Measurements from ENCODE around the gene ANKRD10. TPM values are rescaled to one million over a fixed set of nuclear protein-coding genes. Genes with fewer than 3 reads are reported as not detected.
A peak's percentile ranks its signal among the peaks of the same experiment; 100 is the strongest.

ANKRD10 gene
- total RNA-seq, 1 donor from 2014 or later, result 132 TPM

- no peak overlapping the region for H3K9ac ChIP-seq (ENCODE audit: low read depth in 1 of 3, low read length in 3 of 3)
- no peak overlapping the region for H3K27ac ChIP-seq (ENCODE audit: low read depth, low read length)
- H3K9me3 ChIP-seq (ENCODE audit: control insufficient read depth in 3 of 3, low read length in 3 of 3), result no peaks in the 10 kb centered on the region
- H3K27me3 ChIP-seq (ENCODE audit: control insufficient read depth in 3 of 3, insufficient read depth in 3 of 3, low read length in 3 of 3), result no peaks in the 10 kb centered on the region
- no peak overlapping the region for H3K4me3 ChIP-seq (ENCODE audit: low read length in 3 of 3)
- H3K36me3 ChIP-seq (ENCODE audit: control insufficient read depth in 3 of 3, insufficient read depth in 3 of 3, low read length in 3 of 3), result no peaks in the 10 kb centered on the region
- H3K4me1 ChIP-seq (ENCODE audit: control insufficient read depth in 3 of 3, insufficient read depth in 3 of 3, low read length in 3 of 3), result peaks cover 5 to 9% (median 9%) of the 10 kb centered on the region in 3 donors
Observed at GRCh38 chr13:110945928-110946570, 31.2 kb upstream of the ANKRD10 start.

- no peak overlapping the region for H3K27ac ChIP-seq (ENCODE audit: low read depth, low read length)
Observed at GRCh38 chr13:110944968-110945927, 30.4 kb upstream of the ANKRD10 start.

GRCh38 chr13:110944121-110944967 lies 29.5 kb upstream of the ANKRD10 start:
- H3K9me3 ChIP-seq (ENCODE audit: control insufficient read depth in 3 of 3, low read length in 3 of 3), result no peaks in the 10 kb centered on the region
- no peaks in the 10 kb centered on the region for H3K36me3 ChIP-seq (ENCODE audit: control insufficient read depth in 3 of 3, insufficient read depth in 3 of 3, low read length in 3 of 3)
- H3K27me3 ChIP-seq (ENCODE audit: control insufficient read depth in 3 of 3, insufficient read depth in 3 of 3, low read length in 3 of 3), result no peaks in the 10 kb centered on the region
- peaks cover 5 to 9% (median 9%) of the 10 kb centered on the region in 3 donors for H3K4me1 ChIP-seq (ENCODE audit: control insufficient read depth in 3 of 3, insufficient read depth in 3 of 3, low read length in 3 of 3)
- peak overlapping the region in 1 of 3 donors; percentile 9 for H3K9ac ChIP-seq (ENCODE audit: low read depth in 1 of 3, low read length in 3 of 3)
- H3K27ac ChIP-seq (ENCODE audit: low read depth, low read length), result peak overlapping the region; percentile 36
- no peak overlapping the region for H3K4me3 ChIP-seq (ENCODE audit: low read length in 3 of 3)

More at GRCh38 chr13:110944968-110945927, 30.4 kb upstream of the ANKRD10 start:
- H3K4me3 ChIP-seq (ENCODE audit: low read length in 3 of 3), result no peak overlapping the region
- H3K36me3 ChIP-seq (ENCODE audit: control insufficient read depth in 3 of 3, insufficient read depth in 3 of 3, low read length in 3 of 3), result no peaks in the 10 kb centered on the region
- no peaks in the 10 kb centered on the region for H3K27me3 ChIP-seq (ENCODE audit: control insufficient read depth in 3 of 3, insufficient read depth in 3 of 3, low read length in 3 of 3)
- H3K9ac ChIP-seq (ENCODE audit: low read depth in 1 of 3, low read length in 3 of 3), result peak overlapping the region in 1 of 3 donors; percentile 9
- H3K4me1 ChIP-seq (ENCODE audit: control insufficient read depth in 3 of 3, insufficient read depth in 3 of 3, low read length in 3 of 3), result peaks cover 5 to 9% (median 9%) of the 10 kb centered on the region in 3 donors
- H3K9me3 ChIP-seq (ENCODE audit: control insufficient read depth in 3 of 3, low read length in 3 of 3), result no peaks in the 10 kb centered on the region

GRCh38 chr13:110942248-110942981 lies 27.5 kb upstream of the ANKRD10 start:
- Histone ChIP-seq H3K9me3 (ENCODE audit: control insufficient read depth in 3 of 3, low read length in 3 of 3) (no peaks in the 10 kb centered on the region), H3K36me3 (ENCODE audit: control insufficient read depth in 3 of 3, insufficient read depth in 3 of 3, low read length in 3 of 3) (no peaks in the 10 kb centered on the region), H3K9ac (ENCODE audit: low read depth in 1 of 3, low read length in 3 of 3) (no peak overlapping the region), H3K4me1 (ENCODE audit: control insufficient read depth in 3 of 3, insufficient read depth in 3 of 3, low read length in 3 of 3) (peaks cover 5 to 9% (median 9%) of the 10 kb centered on the region in 3 donors), H3K4me3 (ENCODE audit: low read length in 3 of 3) (no peak overlapping the region), H3K27ac (ENCODE audit: low read depth, low read length) (no peak overlapping the region), H3K27me3 (ENCODE audit: control insufficient read depth in 3 of 3, insufficient read depth in 3 of 3, low read length in 3 of 3) (no peaks in the 10 kb centered on the region)

GRCh38 chr13:110938662-110939421 lies 24.0 kb upstream of the ANKRD10 start:
- Histone ChIP-seq H3K4me3 (ENCODE audit: low read length in 3 of 3) (no peak overlapping the region), H3K27me3 (ENCODE audit: control insufficient read depth in 3 of 3, insufficient read depth in 3 of 3, low read length in 3 of 3) (no peaks in the 10 kb centered on the region), H3K4me1 (ENCODE audit: control insufficient read depth in 3 of 3, insufficient read depth in 3 of 3, low read length in 3 of 3) (no peaks in the 10 kb centered on the region), H3K27ac (ENCODE audit: low read depth, low read length) (no peak overlapping the region), H3K36me3 (ENCODE audit: control insufficient read depth in 3 of 3, insufficient read depth in 3 of 3, low read length in 3 of 3) (no peaks in the 10 kb centered on the region), H3K9me3 (ENCODE audit: control insufficient read depth in 3 of 3, low read length in 3 of 3) (peaks cover 0 to under 1% (median 0%) of the 10 kb centered on the region in 3 donors), H3K9ac (ENCODE audit: low read depth in 1 of 3, low read length in 3 of 3) (no peak overlapping the region)

- Histone ChIP-seq H3K36me3 (ENCODE audit: control insufficient read depth in 3 of 3, insufficient read depth in 3 of 3, low read length in 3 of 3) (no peaks in the 10 kb centered on the region), H3K4me3 (ENCODE audit: low read length in 3 of 3) (no peak overlapping the region), H3K4me1 (ENCODE audit: control insufficient read depth in 3 of 3, insufficient read depth in 3 of 3, low read length in 3 of 3) (no peaks in the 10 kb centered on the region), H3K9ac (ENCODE audit: low read depth in 1 of 3, low read length in 3 of 3) (no peak overlapping the region), H3K9me3 (ENCODE audit: control insufficient read depth in 3 of 3, low read length in 3 of 3) (peaks cover 0 to 6% (median 2%) of the 10 kb centered on the region in 3 donors), H3K27me3 (ENCODE audit: control insufficient read depth in 3 of 3, insufficient read depth in 3 of 3, low read length in 3 of 3) (no peaks in the 10 kb centered on the region), H3K27ac (ENCODE audit: low read depth, low read length) (no peak overlapping the region)
Observed at GRCh38 chr13:110937511-110938285, 22.8 kb upstream of the ANKRD10 start.

- Histone ChIP-seq H3K27me3 (ENCODE audit: control insufficient read depth in 3 of 3, insufficient read depth in 3 of 3, low read length in 3 of 3) (no peaks in the 10 kb centered on the region), H3K9me3 (ENCODE audit: control insufficient read depth in 3 of 3, low read length in 3 of 3) (peaks cover 0 to 6% (median 2%) of the 10 kb centered on the region in 3 donors), H3K9ac (ENCODE audit: low read depth in 1 of 3, low read length in 3 of 3) (no peak overlapping the region), H3K36me3 (ENCODE audit: control insufficient read depth in 3 of 3, insufficient read depth in 3 of 3, low read length in 3 of 3) (no peaks in the 10 kb centered on the region), H3K4me3 (ENCODE audit: low read length in 3 of 3) (no peak overlapping the region), H3K27ac (ENCODE audit: low read depth, low read length) (no peak overlapping the region), H3K4me1 (ENCODE audit: control insufficient read depth in 3 of 3, insufficient read depth in 3 of 3, low read length in 3 of 3) (no peaks in the 10 kb centered on the region)
Observed at GRCh38 chr13:110936519-110936918, 21.6 kb upstream of the ANKRD10 start.

- peaks cover 0 to 6% (median 4%) of the 10 kb centered on the region in 3 donors for H3K9me3 ChIP-seq (ENCODE audit: control insufficient read depth in 3 of 3, low read length in 3 of 3)
- H3K4me3 ChIP-seq (ENCODE audit: low read length in 3 of 3), result no peak overlapping the region
- no peaks in the 10 kb centered on the region for H3K36me3 ChIP-seq (ENCODE audit: control insufficient read depth in 3 of 3, insufficient read depth in 3 of 3, low read length in 3 of 3)
- no peaks in the 10 kb centered on the region for H3K27me3 ChIP-seq (ENCODE audit: control insufficient read depth in 3 of 3, insufficient read depth in 3 of 3, low read length in 3 of 3)
- no peak overlapping the region for H3K9ac ChIP-seq (ENCODE audit: low read depth in 1 of 3, low read length in 3 of 3)
- H3K4me1 ChIP-seq (ENCODE audit: control insufficient read depth in 3 of 3, insufficient read depth in 3 of 3, low read length in 3 of 3), result no peaks in the 10 kb centered on the region
- no peak overlapping the region for H3K27ac ChIP-seq (ENCODE audit: low read depth, low read length)
Observed at GRCh38 chr13:110932588-110932987, 17.7 kb upstream of the ANKRD10 start.
